UCSD-AML1 (cell line): ENCODE measurements around the gene TRPC4AP.

Source experiments
- DNase-seq: peaks from one replicate; lab custom pipeline; 2025; ENCODE audit not compliant: unreplicated experiment; lab: John Stamatoyannopoulos, UW

Gene TRPC4AP

GRCh38 chr20:34974246-34974645 is 118.4 kb downstream of the TRPC4AP start:
- no peak for DNase-seq

- DNase-seq: no peak
Observed at GRCh38 chr20:34971561-34972235, 120.9 kb downstream of the TRPC4AP start.

- no peak for DNase-seq
Observed at GRCh38 chr20:34970846-34971560, 121.6 kb downstream of the TRPC4AP start.

- no peak for DNase-seq
Observed at GRCh38 chr20:34970193-34970840, 122.3 kb downstream of the TRPC4AP start.

GRCh38 chr20:34968042-34968775 is 124.4 kb downstream of the TRPC4AP start:
- DNase-seq: no peak

- no peak for DNase-seq
Observed at GRCh38 chr20:34967421-34967820, 125.2 kb downstream of the TRPC4AP start.

- no peak for DNase-seq
Observed at GRCh38 chr20:34965051-34965450, 127.6 kb downstream of the TRPC4AP start.

- DNase-seq: no peak
Observed at GRCh38 chr20:34964486-34964885, 128.1 kb downstream of the TRPC4AP start.

GRCh38 chr20:34956751-34957472 is 135.7 kb downstream of the TRPC4AP start:
- DNase-seq: no peak

GRCh38 chr20:34956041-34956458 is 136.6 kb downstream of the TRPC4AP start:
- DNase-seq: no peak

- DNase-seq: peak; percentile 98
Observed at GRCh38 chr20:34955231-34956040, 137.2 kb downstream of the TRPC4AP start, which contains the start of the genes GSS and MYH7B. TSS of gene GSS (minus strand) at chr20:34955806. CDS start at chr20:34951852, 3,954 bp downstream. TSS of gene MYH7B (plus strand) at chr20:34955868. CDS start at chr20:34978006, 22,138 bp downstream.

GRCh38 chr20:34954904-34955230 is 137.7 kb downstream of the TRPC4AP start:
- peak; percentile 52 for DNase-seq

- DNase-seq: no peak
Observed at GRCh38 chr20:34953960-34954359, 138.6 kb downstream of the TRPC4AP start.

GRCh38 chr20:34952671-34953070 is 139.9 kb downstream of the TRPC4AP start:
- no peak for DNase-seq
